HG03521 (cell line): ENCODE results near the gene TSPAN17.

Experiments used
- ATAC-seq: cut with Tn5 transposase; IDR thresholded peaks from one replicate; pipeline ENCODE4 v1.9.1; 2021; ENCODE audit warnings: mild to moderate bottlenecking, moderate library complexity; ENCODE audit not compliant: unreplicated experiment

Gene TSPAN17

DNA sequence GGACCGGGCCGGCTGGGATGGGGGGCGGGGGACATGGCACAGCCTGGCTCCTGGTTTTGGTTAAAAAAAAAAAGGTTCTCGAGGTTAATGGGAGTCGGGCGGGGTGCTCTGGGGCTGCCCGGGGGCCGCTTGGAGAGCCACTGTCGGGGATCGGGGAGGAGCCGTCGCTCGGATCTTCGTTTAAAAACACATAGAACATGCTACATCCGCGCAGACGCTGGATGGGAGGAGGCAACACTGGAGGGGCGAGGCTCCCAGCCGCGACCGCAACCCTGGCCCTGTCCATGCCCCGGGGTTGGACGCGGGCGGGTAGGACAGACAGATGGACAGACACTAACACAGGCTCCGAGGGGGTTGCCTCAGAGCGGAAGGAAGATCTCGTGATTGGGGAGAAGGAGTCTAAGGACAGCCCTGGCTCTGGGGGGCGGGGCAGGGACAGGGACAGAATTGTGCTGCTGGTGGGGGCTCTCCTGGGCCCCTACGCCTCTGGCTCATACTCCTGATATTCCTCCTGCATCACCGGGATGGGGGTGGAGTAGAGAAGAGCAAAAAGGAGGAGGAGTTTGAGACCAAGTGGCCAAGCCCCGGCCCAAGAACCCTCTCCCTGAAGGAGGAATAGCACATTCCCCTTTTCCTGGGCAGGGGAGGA, 26.8 kb upstream of the TSPAN17 start:
- ATAC-seq, result no peak

DNA sequence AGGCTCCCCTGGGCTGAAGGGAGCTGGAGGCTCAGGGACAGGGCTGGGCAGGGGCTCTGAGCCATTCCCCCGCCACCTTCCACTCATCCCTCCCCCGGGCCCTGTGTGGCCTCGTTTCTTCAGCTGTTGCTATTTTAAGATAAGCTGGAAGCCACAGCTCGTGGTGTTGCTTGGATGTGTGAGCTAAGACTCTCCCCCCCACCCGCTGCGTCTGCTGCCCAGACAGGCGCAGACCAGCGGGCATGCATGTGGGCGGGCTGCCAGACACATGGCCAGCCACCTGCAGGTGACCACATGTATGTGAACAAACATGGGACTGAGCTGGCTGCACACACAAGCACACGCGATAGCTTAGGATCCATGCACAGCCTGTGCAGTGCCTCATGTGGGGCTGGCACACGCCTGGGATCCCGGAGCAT, 25.6 kb upstream of the TSPAN17 start:
- no peak for ATAC-seq

- no peak for ATAC-seq
Measured at GRCh38 chr5:176624142-176624541, 23.1 kb upstream of the TSPAN17 start.

GRCh38 chr5:176624938-176625337, 22.3 kb upstream of the TSPAN17 start:
- ATAC-seq, result no peak

- no peak for ATAC-seq
Measured at GRCh38 chr5:176625512-176625911, 21.8 kb upstream of the TSPAN17 start.

- no peak for ATAC-seq
Measured at GRCh38 chr5:176625966-176626875, 21.1 kb upstream of the TSPAN17 start.

GRCh38 chr5:176626876-176627236, 20.4 kb upstream of the TSPAN17 start:
- no peak for ATAC-seq

GRCh38 chr5:176627582-176627981, 19.7 kb upstream of the TSPAN17 start:
- no peak for ATAC-seq

DNA sequence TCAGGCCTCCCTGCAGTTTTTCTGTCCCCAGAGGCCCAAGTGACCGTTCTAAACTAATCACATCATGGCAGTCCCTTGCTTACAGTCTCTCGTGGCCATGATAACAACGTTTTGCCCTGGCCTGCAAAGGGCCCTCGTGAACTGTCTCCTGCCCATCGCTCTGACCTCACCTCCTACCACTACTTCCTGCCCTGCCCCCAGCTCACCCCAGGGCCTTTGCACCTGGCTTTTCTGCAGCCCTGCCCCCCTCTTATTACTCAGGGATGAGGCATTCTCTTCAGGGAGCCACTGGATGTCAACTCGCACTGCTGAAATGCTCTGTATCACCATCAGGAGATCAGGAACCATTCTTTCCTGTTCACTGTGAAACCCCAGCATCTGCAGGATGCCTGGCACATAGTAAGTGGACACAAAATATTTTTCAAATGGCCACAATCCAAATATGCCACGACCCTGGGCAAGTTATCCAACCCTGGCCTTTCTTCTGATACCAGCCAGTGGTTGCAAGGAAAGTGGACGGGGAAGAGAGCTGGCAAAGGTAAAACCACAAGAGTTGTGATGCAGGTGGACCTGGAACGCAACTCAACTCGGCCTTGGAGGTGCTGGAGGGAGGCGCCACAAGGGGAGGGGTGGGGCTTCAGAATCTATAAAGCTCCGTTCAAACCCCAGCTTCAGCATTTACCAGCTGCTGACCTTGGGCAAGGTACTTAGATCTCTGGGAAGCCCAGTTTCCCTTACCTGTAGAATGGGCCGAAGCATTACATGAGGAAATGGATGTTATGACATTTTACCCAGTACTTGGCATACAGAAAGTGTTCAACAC, 18.7 kb upstream of the TSPAN17 start:
- no peak for ATAC-seq

DNA sequence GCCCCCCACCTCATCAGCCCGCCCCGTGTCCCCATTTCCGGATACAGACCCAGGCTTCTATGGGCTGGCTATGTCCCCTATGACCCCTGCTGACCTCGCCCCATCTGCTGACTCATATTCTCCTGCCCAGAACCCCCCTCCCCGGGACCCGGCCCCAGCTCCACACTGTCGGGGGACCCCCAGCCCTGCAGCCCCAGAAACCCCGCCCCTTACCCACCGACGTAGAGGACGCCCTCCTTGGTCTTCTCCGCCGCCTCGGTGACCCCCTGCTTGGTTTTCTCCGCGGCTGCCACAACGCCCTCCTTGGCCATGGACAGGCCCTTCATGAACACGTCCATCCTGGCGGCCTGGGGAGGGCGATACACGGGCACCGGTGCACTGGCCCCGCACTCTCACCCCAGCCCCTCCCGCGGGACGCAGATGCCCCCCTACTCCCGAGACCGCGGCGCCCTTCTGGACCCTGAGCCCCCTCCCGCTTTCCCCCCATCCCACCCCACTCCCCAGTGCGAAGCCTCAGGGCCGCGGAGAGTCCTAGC, 17.9 kb upstream of the TSPAN17 start:
- ATAC-seq, result no peak

DNA sequence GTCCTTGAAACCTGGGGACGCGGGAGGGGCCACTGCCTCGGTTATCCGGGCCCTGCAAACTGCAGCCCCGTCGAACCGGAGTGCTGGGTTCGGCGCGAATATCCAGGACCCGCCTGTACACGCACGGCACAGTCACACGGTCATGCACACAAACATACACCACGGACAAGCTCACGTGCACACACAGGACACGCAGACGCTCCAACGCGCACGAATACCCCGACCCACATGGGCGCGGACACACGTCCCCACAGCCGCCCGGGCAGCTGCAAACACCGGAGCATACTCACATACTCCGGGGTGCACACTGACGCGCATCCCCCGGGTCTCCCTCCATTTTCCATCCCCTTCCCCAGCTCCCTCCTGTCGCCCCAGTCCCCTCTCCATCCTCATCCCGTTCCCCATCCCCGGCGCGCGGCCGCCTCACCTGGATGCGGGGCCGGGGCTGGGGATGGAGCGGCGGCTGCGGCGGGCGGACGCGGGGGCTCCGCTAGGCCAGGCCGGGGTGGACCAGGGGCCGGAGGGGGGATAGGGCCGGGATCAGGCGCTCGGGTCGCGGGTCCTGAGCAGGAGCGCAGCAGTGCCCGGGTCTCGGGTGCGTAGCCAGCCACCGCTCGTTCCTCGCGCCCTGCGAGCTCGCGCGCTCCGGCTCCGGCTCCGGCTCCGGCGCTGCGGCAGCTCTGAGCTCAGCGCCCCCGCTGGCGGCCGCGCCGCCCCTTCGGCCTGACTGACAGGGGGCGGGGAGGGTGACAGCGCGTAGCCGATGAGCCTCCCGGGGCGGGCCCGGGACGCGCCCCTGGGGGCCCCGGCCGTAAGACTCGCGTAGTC, 17.2 kb upstream of the TSPAN17 start, which contains the start of the genes EIF4E1B and SNCB:
Gene EIF4E1B (plus strand): TSS at position 823 of the 828 bp plus-strand sequence. CDS start 12,113 bp downstream, outside the sequence.
Gene SNCB (minus strand): TSS at position 682 of the 828 bp plus-strand sequence. CDS start 880 bp downstream, outside the sequence.
- no peak for ATAC-seq

DNA sequence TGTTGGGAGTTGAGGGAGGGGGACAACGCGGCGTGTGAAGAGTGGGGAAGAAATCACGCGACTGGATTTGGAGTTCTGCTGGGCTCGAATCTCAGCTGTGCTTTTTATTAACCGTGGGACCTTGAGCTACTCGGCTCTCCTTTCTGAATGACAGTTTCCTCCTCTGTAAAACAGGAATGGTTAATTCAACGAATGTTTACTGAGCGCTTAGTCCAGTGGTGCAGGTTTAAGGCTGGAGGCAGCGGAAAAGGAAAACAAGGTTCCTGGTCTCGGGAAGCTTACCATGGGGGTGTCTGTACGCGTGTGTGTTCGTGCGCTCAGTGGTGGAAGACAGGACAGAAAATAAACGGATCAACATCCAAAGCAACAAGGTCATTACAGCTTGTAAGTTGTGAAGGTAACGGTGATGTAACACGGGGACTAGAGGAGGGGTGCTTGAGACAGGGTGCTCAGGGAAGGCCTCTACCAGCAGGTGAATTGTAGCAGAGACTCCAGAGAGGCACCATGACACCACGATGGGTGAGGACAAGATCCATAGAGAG, 16.5 kb upstream of the TSPAN17 start:
- no peak for ATAC-seq

- ATAC-seq, result no peak
Measured at GRCh38 chr5:176631383-176632200, 15.7 kb upstream of the TSPAN17 start.

- ATAC-seq, result no peak
Measured at GRCh38 chr5:176632745-176633144, 14.5 kb upstream of the TSPAN17 start.

GRCh38 chr5:176633598-176633997, 13.7 kb upstream of the TSPAN17 start:
- no peak for ATAC-seq

DNA sequence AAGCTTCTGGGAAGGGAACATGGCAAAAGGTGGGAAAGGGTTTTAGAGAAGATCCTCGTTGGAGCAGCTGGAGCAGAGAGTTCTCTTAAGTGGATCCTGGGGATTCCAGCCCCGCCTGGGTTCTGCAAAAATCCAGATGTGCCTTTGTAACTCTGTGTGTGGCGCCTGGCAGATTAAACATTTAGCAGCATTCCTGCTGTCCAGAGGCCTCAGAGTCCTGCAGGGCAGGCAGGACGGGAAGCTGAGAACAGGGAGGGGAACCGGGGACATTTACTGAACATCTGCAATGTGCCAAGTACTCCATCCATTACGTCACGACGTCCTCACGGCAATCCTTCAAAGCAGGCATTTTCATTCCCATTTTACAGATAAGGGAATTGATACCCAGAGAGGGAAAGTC, 10.9 kb upstream of the TSPAN17 start:
- ATAC-seq, result no peak

- ATAC-seq, result no peak
Measured at GRCh38 chr5:176637556-176637955, 9.7 kb upstream of the TSPAN17 start.

DNA sequence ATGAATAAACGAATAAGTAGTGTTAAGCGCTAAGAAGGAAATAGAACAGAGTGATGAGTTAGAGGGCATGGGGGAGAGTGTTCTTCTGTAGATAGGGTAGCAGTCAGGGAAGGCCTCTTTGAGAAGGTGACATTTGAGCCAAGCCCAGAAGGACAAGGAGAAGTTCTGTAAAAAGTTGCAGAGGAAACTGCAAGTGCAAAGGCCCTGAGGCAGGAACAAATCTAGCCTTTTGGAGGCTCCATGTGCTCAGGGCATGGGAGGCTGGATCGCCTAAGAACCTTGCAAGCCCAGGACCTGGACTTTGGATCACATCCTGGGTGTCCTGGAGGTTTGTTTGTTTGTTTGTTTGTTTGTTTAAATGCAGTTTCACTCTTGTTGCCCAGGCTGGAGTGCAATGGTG, 8.8 kb upstream of the TSPAN17 start:
- ATAC-seq, result no peak

GRCh38 chr5:176639208-176639607, 8.1 kb upstream of the TSPAN17 start:
- ATAC-seq, result no peak
